Hematopoietic multipotent progenitor cell treated with erythropoietin and hydrocortisone succinate and interleukin-3 and kit ligand, for 8 days (in vitro differentiated cells): ENCODE data around the gene ACO1.
"Not testable (repeated sequence)": the region's sequence is repeated elsewhere in the genome, so short reads cannot be mapped to it uniquely, and the experiment has no call there.

Source experiments
- DNase-seq: peaks from one replicate; pipeline ENCODE4 v3.0.0-alpha.2; 2015

Gene ACO1

GRCh38 chr9:32384364-32385151 lies at the start of gene ACO1:
ACO1 (plus strand) TSS chr9:32384643; CDS start chr9:32405507, 20,864 bp downstream.
- peak; percentile 80 for DNase-seq

GRCh38 chr9:32334916-32335895 lies 49.2 kb upstream of the ACO1 start:
- DNase-seq: no peak

GRCh38 chr9:32339424-32339823 lies 45.0 kb upstream of the ACO1 start:
- DNase-seq: no peak

DNA sequence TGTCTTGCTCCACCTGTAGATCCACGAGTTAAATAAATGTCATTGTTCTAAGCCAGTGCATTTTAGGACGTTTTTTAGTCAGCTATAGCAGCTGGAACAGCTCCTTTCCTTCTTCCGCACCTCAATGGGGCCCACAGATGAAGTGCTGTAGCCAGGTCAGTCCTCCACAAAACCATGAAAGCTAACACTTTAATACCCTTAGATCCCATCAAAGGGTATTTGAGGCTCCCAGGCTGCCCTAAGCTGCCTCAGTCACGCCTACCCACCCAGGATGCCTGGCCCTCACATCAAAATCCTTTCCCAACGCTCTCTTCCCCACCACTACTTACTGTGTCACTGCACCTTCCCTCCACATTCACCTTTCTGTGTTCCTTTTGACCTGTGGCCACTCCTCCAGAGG lies 44.1 kb upstream of the ACO1 start:
- no peak for DNase-seq

GRCh38 chr9:32344551-32345182 lies 39.8 kb upstream of the ACO1 start:
- no peak for DNase-seq

DNA sequence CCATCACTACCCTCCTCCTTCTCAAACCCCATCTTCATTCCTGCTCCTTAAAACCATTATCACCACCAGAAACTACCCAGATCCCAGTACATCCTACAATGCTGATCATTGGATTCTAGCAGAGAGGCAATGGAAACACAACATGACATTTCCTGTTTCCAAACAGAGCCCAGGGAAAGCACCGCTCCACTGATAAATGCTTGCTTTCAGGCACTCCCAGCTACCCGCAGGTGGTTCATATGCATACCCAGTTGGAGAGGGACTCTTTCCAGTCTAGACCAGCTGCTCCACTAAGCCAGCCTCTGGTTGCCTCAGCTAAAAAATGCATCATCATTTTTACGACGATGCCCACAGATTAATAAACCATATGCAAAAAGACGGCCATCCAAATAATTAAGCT lies 39.2 kb upstream of the ACO1 start:
- no peak for DNase-seq

DNA sequence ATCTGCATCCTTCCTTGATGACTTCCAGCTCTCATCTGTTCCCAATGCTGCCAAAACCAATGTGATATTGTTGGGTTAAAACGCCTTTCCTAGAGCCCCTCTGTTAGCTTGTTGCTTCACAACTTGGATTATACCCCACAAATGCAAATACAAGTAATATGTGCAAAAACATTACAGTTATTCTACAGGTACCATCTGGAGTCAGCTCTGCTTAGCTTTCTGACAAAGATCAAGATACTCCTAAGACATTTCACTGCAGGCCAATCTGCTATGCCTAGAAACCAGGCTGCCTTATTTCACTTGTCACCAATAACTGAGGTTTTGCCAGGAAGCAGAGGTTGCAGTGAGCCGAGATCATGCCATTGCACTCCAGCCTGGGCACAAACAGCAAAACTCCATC lies 36.9 kb upstream of the ACO1 start:
- DNase-seq: no peak

DNA sequence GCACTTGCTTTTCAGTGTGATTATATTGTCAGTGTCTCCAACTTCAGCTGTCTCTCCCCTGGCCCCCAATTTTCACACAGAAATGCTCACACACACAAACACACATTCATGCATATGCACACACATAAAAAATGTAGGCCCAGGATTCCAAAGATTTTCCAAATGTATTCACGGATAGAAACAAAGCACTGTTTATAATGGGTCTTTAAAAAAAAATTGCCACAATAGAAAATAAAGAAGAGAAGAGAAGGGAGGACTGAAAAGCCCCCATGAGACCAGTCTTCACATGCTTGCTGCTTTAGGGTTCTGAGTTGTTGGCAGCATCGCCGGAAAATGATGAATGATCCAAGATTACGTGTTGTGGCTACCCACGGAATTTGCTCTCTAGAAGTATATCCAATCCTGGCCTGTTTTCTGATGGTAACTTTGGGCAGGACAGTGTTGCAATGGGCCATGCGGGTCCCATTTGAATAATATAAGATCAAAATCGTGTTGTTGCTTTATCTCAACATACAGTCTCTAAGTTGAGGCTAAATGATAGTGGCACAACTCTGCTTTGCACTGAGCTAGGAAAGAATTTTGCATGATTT lies 36.2 kb upstream of the ACO1 start:
- no peak for DNase-seq

- no peak for DNase-seq
Measured at GRCh38 chr9:32349013-32349412, 35.4 kb upstream of the ACO1 start.

GRCh38 chr9:32350682-32351081 lies 33.8 kb upstream of the ACO1 start:
- DNase-seq: peak; percentile 39

- DNase-seq: peak; percentile 5
Measured at GRCh38 chr9:32351845-32352244, 32.6 kb upstream of the ACO1 start.

DNA sequence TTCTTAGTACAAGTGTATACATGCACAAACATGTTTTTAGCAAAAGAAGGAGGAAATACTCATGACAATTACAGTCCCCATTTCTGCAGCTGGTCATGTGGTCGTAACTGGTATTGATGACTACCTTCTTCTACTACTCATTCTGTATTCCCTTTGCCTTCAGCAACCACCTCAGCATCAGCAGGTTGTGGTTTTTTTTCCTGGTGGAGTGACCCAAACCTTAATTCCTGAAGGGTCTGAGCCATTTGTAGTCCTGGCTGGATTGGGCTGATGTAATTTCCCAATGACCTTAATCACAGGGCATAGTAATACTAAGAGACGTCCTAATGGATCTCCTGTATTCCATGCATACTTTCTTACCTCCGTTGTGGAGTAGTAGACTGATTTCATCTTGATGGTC lies 31.0 kb upstream of the ACO1 start:
- DNase-seq: not testable (repeated sequence)

DNA sequence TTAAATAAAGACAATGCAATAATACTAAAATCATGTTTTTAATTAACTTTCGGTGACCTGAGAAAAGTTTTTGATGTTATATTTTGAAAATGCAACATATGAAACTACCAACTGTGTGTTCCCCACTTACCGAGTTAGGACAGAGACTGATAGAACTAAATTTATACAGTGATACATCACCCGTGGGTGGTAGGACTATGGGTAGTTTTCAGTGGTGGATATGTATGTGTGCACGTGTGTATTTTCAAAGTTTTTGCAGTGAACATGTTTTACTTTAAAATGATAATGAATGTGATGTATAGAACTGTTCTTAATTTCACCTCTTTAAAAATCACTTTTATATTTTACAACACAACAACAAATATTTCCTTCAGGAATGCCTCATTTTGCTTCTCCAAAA lies 25.0 kb upstream of the ACO1 start:
- no peak for DNase-seq

DNA sequence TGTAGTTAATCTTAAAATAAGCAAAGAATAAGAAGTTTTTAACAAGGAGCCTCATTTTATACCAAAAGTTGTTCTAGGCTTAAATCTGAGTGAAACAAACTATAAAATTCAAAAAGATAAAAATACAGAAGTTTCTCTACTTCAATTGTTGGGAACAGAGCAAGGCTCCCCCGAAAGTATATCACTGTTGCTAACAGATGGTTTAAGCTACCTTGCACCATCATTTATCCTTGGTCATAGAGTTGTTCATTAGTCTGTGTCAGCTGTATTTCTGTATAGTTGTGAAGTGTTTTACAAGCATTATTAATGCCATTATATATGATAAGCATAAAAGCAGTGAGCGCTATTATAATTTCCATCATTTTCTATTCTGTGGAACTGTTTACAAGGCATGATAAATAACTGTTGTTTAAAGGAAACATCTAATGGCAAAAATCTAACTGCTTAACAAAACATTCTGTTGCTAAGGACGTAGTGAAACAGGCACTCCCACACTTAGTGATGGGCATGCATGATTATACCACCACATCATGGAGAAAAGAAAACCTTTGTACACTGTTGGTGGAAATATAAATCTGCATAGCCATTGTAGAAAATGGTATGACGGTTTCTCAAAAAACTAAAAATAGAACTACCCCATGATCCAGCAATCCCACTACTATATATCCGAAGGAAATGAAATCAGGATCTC lies 23.3 kb upstream of the ACO1 start:
- no peak for DNase-seq

DNA sequence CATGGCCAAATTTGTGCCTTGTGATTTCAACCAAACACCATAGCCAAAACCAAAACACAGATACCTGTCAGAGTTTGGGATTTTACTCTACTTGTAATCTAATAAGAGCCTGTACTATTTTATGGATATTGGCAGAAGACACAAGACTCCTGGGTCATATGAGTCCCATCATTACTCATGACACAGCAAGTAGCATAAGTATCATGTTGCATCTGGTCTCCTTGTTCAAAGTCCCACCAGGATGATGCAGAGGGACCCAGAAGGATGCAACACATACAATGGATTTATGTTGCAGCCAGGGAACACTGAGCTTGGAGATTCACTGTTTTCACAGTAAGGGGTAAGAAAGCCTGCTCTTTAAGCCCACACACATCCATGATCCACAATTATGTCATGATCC lies 13.2 kb upstream of the ACO1 start:
- DNase-seq: no peak

- no peak for DNase-seq
Measured at GRCh38 chr9:32371679-32372078, 12.8 kb upstream of the ACO1 start.

DNA sequence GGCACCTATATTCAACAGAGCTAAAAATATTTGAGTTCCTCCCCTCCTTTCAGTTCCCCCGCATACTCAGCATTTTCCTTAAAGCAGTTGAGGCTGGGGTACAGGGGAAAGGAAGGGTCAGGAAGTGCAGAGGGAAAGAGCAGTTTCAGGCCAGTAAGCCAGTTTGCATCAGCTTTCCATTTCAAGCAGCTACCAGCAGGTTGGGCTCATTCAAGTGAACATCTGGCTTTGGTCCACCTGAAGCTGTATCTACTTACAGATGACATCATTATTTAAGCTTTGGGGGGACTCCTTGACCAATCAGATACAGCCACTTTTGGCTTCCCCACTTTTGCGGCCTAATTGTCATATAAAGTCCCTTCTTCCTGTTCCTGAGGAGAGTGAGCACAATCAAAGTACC lies 8.2 kb upstream of the ACO1 start:
- DNase-seq: no peak

DNA sequence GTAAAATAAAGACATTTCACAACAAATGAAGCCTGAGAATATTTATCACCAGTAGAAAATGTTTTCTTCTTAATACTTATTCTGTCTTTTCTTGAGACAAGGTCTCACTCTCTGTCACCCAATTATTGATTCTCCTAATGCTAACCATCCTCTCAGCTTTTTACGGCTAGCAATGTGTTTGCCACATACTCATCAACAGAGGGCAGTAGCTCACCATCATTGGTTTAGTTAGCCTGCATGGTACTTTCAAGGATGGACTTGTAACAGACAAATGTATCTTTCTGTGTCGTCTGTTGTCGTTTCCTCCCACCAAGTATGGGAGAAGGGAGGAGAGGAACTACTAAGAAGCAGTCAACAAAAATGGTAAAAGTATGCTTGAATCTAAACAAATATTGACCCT lies 5.9 kb upstream of the ACO1 start:
- DNase-seq: peak; percentile 82

GRCh38 chr9:32378993-32379729 lies 5.3 kb upstream of the ACO1 start:
- DNase-seq: peak; percentile 88

DNA sequence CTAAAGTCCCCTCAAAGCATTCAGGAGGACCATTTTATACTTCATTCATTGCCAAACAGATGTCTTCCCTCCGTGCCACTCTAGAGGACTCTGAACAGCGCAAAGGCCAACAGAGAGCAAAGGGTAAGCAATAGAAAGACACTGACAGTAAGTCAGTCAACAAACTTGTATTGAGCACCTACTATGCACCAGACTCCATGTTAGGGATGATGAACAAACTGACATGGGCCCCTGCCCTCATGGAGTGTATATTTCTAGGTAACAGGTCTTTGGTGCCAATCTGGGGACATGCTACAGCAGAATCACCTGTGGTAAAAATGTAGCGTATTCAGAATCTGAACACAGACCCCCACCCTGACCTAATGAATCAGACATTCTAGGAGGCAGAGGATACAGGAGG lies 3.5 kb upstream of the ACO1 start:
- no peak for DNase-seq

DNA sequence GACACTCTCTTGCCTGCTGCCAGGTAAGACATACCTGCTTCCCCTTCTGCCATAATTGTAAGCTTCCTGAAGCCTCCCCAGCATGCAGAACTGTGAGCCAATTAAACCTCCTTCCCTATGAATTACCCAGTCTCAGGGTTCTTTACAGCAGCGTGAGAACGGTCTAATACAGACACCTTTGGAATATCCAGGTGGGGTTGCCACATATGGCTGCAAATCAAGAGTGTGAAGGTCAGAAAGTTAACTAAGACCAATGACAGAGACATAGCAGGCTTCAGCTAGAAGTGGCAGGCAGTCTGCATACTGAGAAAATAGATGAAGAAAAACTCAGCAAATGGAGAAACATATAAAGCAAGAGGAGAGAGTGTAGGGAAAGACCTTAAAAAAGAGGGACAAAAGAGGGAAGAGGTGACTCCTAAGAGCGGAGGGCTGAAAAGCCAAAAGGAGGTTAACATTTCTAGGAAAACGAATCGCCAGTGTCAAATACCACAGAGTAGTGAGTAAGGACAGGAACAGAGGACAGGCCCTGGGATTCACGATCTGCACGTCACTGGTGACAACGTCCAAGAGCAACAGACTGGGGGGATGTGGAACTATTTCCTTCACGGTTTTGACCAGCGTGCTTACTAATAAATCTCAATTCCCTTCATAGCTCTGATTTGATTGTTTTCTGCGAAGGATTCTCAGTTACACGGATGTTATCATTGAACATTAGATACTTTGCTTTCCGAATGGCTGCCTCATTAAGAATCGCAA lies 1.7 kb upstream of the ACO1 start:
- DNase-seq: no peak
